ENCODE data around the gene CD226. TPM values are rescaled to one million over a fixed set of nuclear protein-coding genes. Genes with fewer than 3 reads are reported as not detected.

CD226 gene
- total RNA-seq, 4 donors from 2014 or later: 0.05 to 0.24 (median 0.16) TPM

GRCh38 chr18:69845593-69846506 is 101.8 kb downstream of the CD226 start:
- TF ChIP-seq EP300 (IDR thresholded peaks at IDR 0.05) (no peak), POLR2AphosphoS5 (IDR thresholded peaks at IDR 0.05) (no peak), POLR2A (IDR thresholded peaks at IDR 0.05) (no peak)
- no peaks in the 10 kb centered on the region for H3K36me3 ChIP-seq
- no peaks in the 10 kb centered on the region for H3K4me1 ChIP-seq
- no peak for DNase-seq (ENCODE audit: low spot score in 2 of 2)
- no peaks in the 10 kb centered on the region for H3K27me3 ChIP-seq
- H3K9me3 ChIP-seq: no peaks in the 10 kb centered on the region
- 56% methylated on average over 8 of the region's 8 CpGs for WGBS
- H3K27ac ChIP-seq: no peak overlapping the region
- no peak overlapping the region for H3K4me3 ChIP-seq

GRCh38 chr18:69844656-69845055 is 103.0 kb downstream of the CD226 start:
- H3K27me3 ChIP-seq: no peaks in the 10 kb centered on the region
- no peak for DNase-seq (ENCODE audit: low spot score in 2 of 2)
- H3K9me3 ChIP-seq: no peaks in the 10 kb centered on the region
- no peaks in the 10 kb centered on the region for H3K36me3 ChIP-seq
- TF ChIP-seq POLR2AphosphoS5 (IDR thresholded peaks at IDR 0.05) (no peak), EP300 (IDR thresholded peaks at IDR 0.05) (no peak), CTCF (IDR thresholded peaks at IDR 0.05) (no peak), POLR2A (IDR thresholded peaks at IDR 0.05) (no peak)
- H3K4me1 ChIP-seq: no peaks in the 10 kb centered on the region
- no peak overlapping the region for H3K27ac ChIP-seq
- no peak overlapping the region for H3K4me3 ChIP-seq
- WGBS: 85% methylated on average over 2 of the region's 2 CpGs

- H3K27ac ChIP-seq: no peak overlapping the region
- DNase-seq (ENCODE audit: low spot score in 2 of 2): no peak
- no peaks in the 10 kb centered on the region for H3K9me3 ChIP-seq
- WGBS: 71% methylated on average over 5 of the region's 5 CpGs
- H3K4me1 ChIP-seq: no peaks in the 10 kb centered on the region
- no peaks in the 10 kb centered on the region for H3K27me3 ChIP-seq
- no peak for TF ChIP-seq CTCF (IDR thresholded peaks at IDR 0.05)
- no peak for TF ChIP-seq EP300 (IDR thresholded peaks at IDR 0.05)
- no peak for TF ChIP-seq POLR2A (IDR thresholded peaks at IDR 0.05)
- no peak for TF ChIP-seq POLR2AphosphoS5 (IDR thresholded peaks at IDR 0.05)
- no peaks in the 10 kb centered on the region for H3K36me3 ChIP-seq
- no peak overlapping the region for H3K4me3 ChIP-seq
These were observed 104.7 kb downstream of the CD226 start for GRCh38 chr18:69843015-69843414.

GRCh38 chr18:69841117-69841516 is 106.6 kb downstream of the CD226 start:
- no peaks in the 10 kb centered on the region for H3K27me3 ChIP-seq
- no peaks in the 10 kb centered on the region for H3K9me3 ChIP-seq
- 88% methylated on average over 9 of the region's 9 CpGs for WGBS
- H3K27ac ChIP-seq: no peak overlapping the region
- TF ChIP-seq POLR2A (IDR thresholded peaks at IDR 0.05): no peak
- TF ChIP-seq POLR2AphosphoS5 (IDR thresholded peaks at IDR 0.05): no peak
- TF ChIP-seq CTCF (IDR thresholded peaks at IDR 0.05): no peak
- no peaks in the 10 kb centered on the region for H3K36me3 ChIP-seq
- no peak for DNase-seq (ENCODE audit: low spot score in 2 of 2)
- no peak overlapping the region for H3K4me3 ChIP-seq
- no peaks in the 10 kb centered on the region for H3K4me1 ChIP-seq

GRCh38 chr18:69840445-69840844 is 107.2 kb downstream of the CD226 start:
- Histone ChIP-seq H3K4me1 (no peaks in the 10 kb centered on the region), H3K36me3 (no peaks in the 10 kb centered on the region), H3K4me3 (no peak overlapping the region), H3K27ac (no peak overlapping the region), H3K9me3 (no peaks in the 10 kb centered on the region), H3K27me3 (no peaks in the 10 kb centered on the region)
- TF ChIP-seq EP300 (IDR thresholded peaks at IDR 0.05) (no peak), POLR2A (IDR thresholded peaks at IDR 0.05) (no peak), POLR2AphosphoS5 (IDR thresholded peaks at IDR 0.05) (no peak), CTCF (IDR thresholded peaks at IDR 0.05) (no peak)
- WGBS: 92% methylated on average over 7 of the region's 7 CpGs
- DNase-seq (ENCODE audit: low spot score in 2 of 2): no peak

Measured in suprapubic skin (tissue), 4 donors.